H9 (cell line): ENCODE data around the gene CCDC9B. TPM values are rescaled to one million over a fixed set of nuclear protein-coding genes. Genes with fewer than 3 reads are reported as not detected.

Source experiments
- DNase-seq: peaks from one replicate; pipeline ENCODE4 v3.0.0-alpha.2; 2017
- H2AFZ ChIP-seq: one replicate; pipeline ENCODE4 v1.6.1; 2013; ENCODE audit warnings: mild to moderate bottlenecking, low read length, control low read depth, moderate library complexity
- H2AK5ac ChIP-seq: 2 replicates; pipeline ENCODE4 v1.6.1; 2013; ENCODE audit warnings: low read length, control low read depth, mixed read lengths; ENCODE audit not compliant: insufficient read length
- H2BK120ac ChIP-seq: one replicate; pipeline ENCODE4 v1.6.1; 2013; ENCODE audit warnings: low read depth, mild to moderate bottlenecking, low read length, control low read depth, inconsistent platforms; ENCODE audit not compliant: poor library complexity, severe bottlenecking
- H2BK12ac ChIP-seq: 2 replicates; pipeline ENCODE4 v1.6.1; 2013; ENCODE audit warnings: low read length, control low read depth, mixed read lengths, low read depth; ENCODE audit not compliant: insufficient read length
- H2BK15ac ChIP-seq: 2 replicates; pipeline ENCODE4 v1.6.1; 2013; ENCODE audit warnings: low read depth, low read length, control low read depth
- H2BK20ac ChIP-seq: one replicate; pipeline ENCODE4 v1.6.1; 2013; ENCODE audit warnings: low read depth, mild to moderate bottlenecking, low read length, control low read depth, inconsistent platforms; ENCODE audit not compliant: poor library complexity, severe bottlenecking
- H2BK5ac ChIP-seq: 2 replicates; pipeline ENCODE4 v1.6.1; 2013; ENCODE audit warnings: low read length, control low read depth, mixed read lengths; ENCODE audit not compliant: insufficient read length
- H3K14ac ChIP-seq: 2 replicates; pipeline ENCODE4 v1.6.1; 2013; ENCODE audit warnings: low read length, control low read depth; ENCODE audit not compliant: insufficient read depth
- H3K18ac ChIP-seq: 2 replicates; pipeline ENCODE4 v1.6.1; 2013; ENCODE audit warnings: low read depth, mild to moderate bottlenecking, mixed read lengths, low read length, control low read depth; ENCODE audit not compliant: insufficient read length
- H3K23ac ChIP-seq: 2 replicates; pipeline ENCODE4 v1.6.1; 2013; ENCODE audit warnings: low read length, control low read depth, mixed read lengths, low read depth; ENCODE audit not compliant: insufficient read length
- H3K23me2 ChIP-seq: 2 replicates; pipeline ENCODE4 v1.6.1; 2013; ENCODE audit warnings: low read depth, mild to moderate bottlenecking, mixed read lengths, low read length, control low read depth; ENCODE audit not compliant: insufficient read length, poor library complexity, severe bottlenecking
- H3K27ac ChIP-seq: 2 replicates; pipeline ENCODE4 v1.5.1; 2013; ENCODE audit warnings: low read length, control low read depth, mixed read lengths, low read depth; ENCODE audit not compliant: insufficient read length
- H3K27me3 ChIP-seq: 2 replicates; pipeline ENCODE4 v1.6.1; 2013; ENCODE audit warnings: low read length, control low read depth, inconsistent platforms; ENCODE audit not compliant: insufficient read depth
- H3K4ac ChIP-seq: 2 replicates; pipeline ENCODE4 v1.6.1; 2013; ENCODE audit warnings: low read depth, mild to moderate bottlenecking, control low read depth, inconsistent platforms, low read length, moderate library complexity
- H3K4me1 ChIP-seq: 2 replicates; pipeline ENCODE4 v1.6.1; 2013; ENCODE audit warnings: low read length, control low read depth, inconsistent platforms; ENCODE audit not compliant: insufficient read depth
- H3K4me2 ChIP-seq: 2 replicates; pipeline ENCODE4 v1.6.1; 2013; ENCODE audit warnings: low read length, control low read depth, mixed read lengths; ENCODE audit not compliant: insufficient read length, insufficient read depth
- H3K56ac ChIP-seq: 2 replicates; pipeline ENCODE4 v1.6.1; 2013; ENCODE audit warnings: low read depth, mild to moderate bottlenecking, mixed read lengths, low read length, control low read depth; ENCODE audit not compliant: insufficient read length
- H3K79me1 ChIP-seq: 2 replicates; pipeline ENCODE4 v1.6.1; 2013; ENCODE audit warnings: low read depth, mild to moderate bottlenecking, moderate library complexity, low read length, control low read depth, inconsistent platforms; ENCODE audit not compliant: insufficient read depth, poor library complexity, severe bottlenecking
- H3K79me2 ChIP-seq: 2 replicates; pipeline ENCODE4 v1.6.1; 2013; ENCODE audit warnings: low read length, control low read depth, inconsistent platforms; ENCODE audit not compliant: insufficient read depth
- H3K9ac ChIP-seq: 2 replicates; pipeline ENCODE4 v1.6.1; 2013; ENCODE audit warnings: low read length, control low read depth, mixed read lengths; ENCODE audit not compliant: insufficient read length; ENCODE audit errors: extremely low read depth
- H3K9me3 ChIP-seq: one replicate; pipeline ENCODE4 v1.6.1; 2013; ENCODE audit warnings: low read depth, low read length, inconsistent platforms; ENCODE audit not compliant: control insufficient read depth
- H3T11ph ChIP-seq: one replicate; pipeline ENCODE4 v1.6.1; 2013; ENCODE audit warnings: mild to moderate bottlenecking, low read length, control low read depth, inconsistent platforms
- H4K20me1 ChIP-seq: one replicate; pipeline ENCODE4 v1.6.1; 2013; ENCODE audit not compliant: control insufficient read depth, insufficient read length, insufficient read depth
- H4K5ac ChIP-seq: 2 replicates; pipeline ENCODE4 v1.6.1; 2013; ENCODE audit warnings: low read depth, mild to moderate bottlenecking, mixed read lengths, low read length, control low read depth; ENCODE audit not compliant: insufficient read length
- H4K8ac ChIP-seq: replicated peaks from 2 replicates; pipeline ENCODE4 v1.6.1; 2013; ENCODE audit warnings: low read length, control low read depth, mixed read lengths, low read depth; ENCODE audit not compliant: insufficient read length
- H4K91ac ChIP-seq: 2 replicates; pipeline ENCODE4 v1.6.1; 2013; ENCODE audit warnings: low read depth, mild to moderate bottlenecking, moderate library complexity, mixed read lengths, low read length, control low read depth; ENCODE audit not compliant: insufficient read length
- H3K27ac Mint-ChIP-seq, 3 experiments: 2 replicates in 2 of 3; 3 replicates in 1 of 3; pipeline ENCODE4 v1.8.0; 2020 to 2021; ENCODE audit warnings: mixed read lengths in 3 of 3, mild to moderate bottlenecking in 1 of 3, moderate library complexity in 1 of 3
- H3K27me3 Mint-ChIP-seq: 2 replicates; pipeline ENCODE4 v1.8.0; 2021; ENCODE audit warnings: low read depth, mild to moderate bottlenecking, moderate library complexity, mixed read lengths
- H3K36me3 Mint-ChIP-seq, 3 experiments: 2 replicates in 2 of 3; 3 replicates in 1 of 3; pipeline ENCODE4 v1.8.0; 2020 to 2021; ENCODE audit warnings: low read depth in 3 of 3, mixed read lengths in 3 of 3; ENCODE audit not compliant: insufficient read depth in 1 of 3
- H3K4me1 Mint-ChIP-seq, 2 experiments: 2 replicates each; pipeline ENCODE4 v1.8.0; 2020; ENCODE audit warnings: mixed read lengths in 2 of 2
- H3K4me3 Mint-ChIP-seq, 2 experiments: 2 replicates in 1 of 2; 3 replicates in 1 of 2; pipeline ENCODE4 v1.8.0; 2020 to 2021; ENCODE audit warnings: mild to moderate bottlenecking in 2 of 2, mixed read lengths in 2 of 2, moderate library complexity in 1 of 2
- H3K9me3 Mint-ChIP-seq, 2 experiments: 2 replicates in 1 of 2; 3 replicates in 1 of 2; pipeline ENCODE4 v1.8.0; 2020; ENCODE audit warnings: mild to moderate bottlenecking in 2 of 2, mixed read lengths in 2 of 2, moderate library complexity in 1 of 2
- CTCF ChIP-seq: fragments of 200-600 bp; sonication (generic); conservative IDR thresholded peaks from 3 replicates; pipeline ENCODE4 v1.8.0; 2021; ENCODE audit warnings: antibody characterized with exemption, mild to moderate bottlenecking
- WGBS: extraction: QIAGEN DNeasy Blood & Tissue Kit; methylation state at CpG from one replicate; pipeline ENCODE4 v1.1.7; 2013; ENCODE audit warnings: missing lambda C conversion rate, low lambda C conversion rate, mixed read lengths; ENCODE audit not compliant: insufficient read length; ENCODE audit errors: extremely low coverage; 5-methylcytosine and 5-hydroxymethylcytosine counted together
- total RNA-seq: library from RNA; stranded (reverse); gene quantifications from 2 replicates; pipeline ENCODE4 v1.2.1, GENCODE V29; 2021

Gene CCDC9B
- total RNA-seq, 1 experiment from 2014 or later = 0.48 TPM

- Histone ChIP-seq H3K4ac (no peak overlapping the region), H3K79me2 (no peaks in the 10 kb centered on the region), H3K27me3 (no peaks in the 10 kb centered on the region), H3K18ac (no peak overlapping the region), H2BK5ac (no peak overlapping the region), H3K79me1 (no peaks in the 10 kb centered on the region), H3K23me2 (peaks cover 5% of the 10 kb centered on the region), H3K23ac (no peak overlapping the region), H2AFZ (no peak overlapping the region), H2BK20ac (no peak overlapping the region), H3K9me3 (no peaks in the 10 kb centered on the region), H3T11ph (no peak overlapping the region), H4K8ac (no peak overlapping the region), H3K56ac (no peak overlapping the region), H3K14ac (no peak overlapping the region), H2BK15ac (no peak overlapping the region), H2BK12ac (no peak overlapping the region), H3K4me2 (no peak overlapping the region), H2BK120ac (no peak overlapping the region), H4K20me1 (no peaks in the 10 kb centered on the region), H3K4me1 (peaks cover 25% of the 10 kb centered on the region; the same call in 1 of the 2 replicates), H2AK5ac (no peak overlapping the region), H3K9ac (no peak overlapping the region), H4K91ac (no peak overlapping the region), H4K5ac (no peak overlapping the region), H3K27ac (no peak overlapping the region)
- peak overlapping the region; percentile 0 to 55; a peak in 4 of 5 replicates for H3K4me3 Mint-ChIP-seq
- TF ChIP-seq CTCF = no peak
- DNase-seq = no peak
- H3K27me3 Mint-ChIP-seq = peaks cover 16% of the 10 kb centered on the region
- WGBS = no CpG with 5 or more reads among the region's 3 CpGs
- peaks cover 0 to 6% of the 10 kb centered on the region in 2 experiments; a peak in 1 of 5 replicates for H3K9me3 Mint-ChIP-seq
- H3K27ac Mint-ChIP-seq = peak overlapping the region in 2 of 3 experiments; percentile 2 to 46; a peak in 2 of 7 replicates
- H3K4me1 Mint-ChIP-seq = peaks cover 54% of the 10 kb centered on the region in 2 experiments
- peaks cover 4 to 28% (median 13%) of the 10 kb centered on the region in 3 experiments; a peak in 6 of 7 replicates for H3K36me3 Mint-ChIP-seq
These were observed 12.6 kb downstream of the CCDC9B start for GRCh38 chr15:40328176-40328575.
